PC-3 (cell line): ENCODE data around the gene CHSY1. TPM values are rescaled to one million over a fixed set of nuclear protein-coding genes. Genes with fewer than 3 reads are reported as not detected.

Source experiments
- ATAC-seq: fragments of 200-7000 bp; cut with Tn5 transposase; 2 replicates; pipeline ENCODE4 v1.9.1; 2020; ENCODE audit warnings: mild to moderate bottlenecking, moderate library complexity
- BruUV-seq: library from RNA; stranded (reverse); fragments of 400-500 nt; replicated peaks from 2 replicates; lab custom pipeline; 2021; lab: Mats Ljungman, UMichigan
- CTCF ChIA-PET: fragments of 300-600 bp; sonication (Branson Sonifier 250); formaldehyde crosslinking; loops from one replicate; lab custom pipeline; 2022; ENCODE audit warnings: antibody characterized with exemption; lab: Charles Lee
- POLR2A ChIA-PET: fragments of 300-600 bp; sonication (Branson Sonifier 250); formaldehyde crosslinking; loops from one replicate; lab custom pipeline; 2022; ENCODE audit warnings: antibody characterized with exemption; ENCODE audit not compliant: unreplicated experiment; lab: Charles Lee
- DNase-seq: peaks from one replicate; pipeline ENCODE4 v3.0.0-alpha.2; 2015
- H2AFZ ChIP-seq: fragments of 300-600 bp; sonication (generic); 2 replicates; pipeline ENCODE4 v1.6.0; 2016; ENCODE audit warnings: antibody characterized with exemption, low read length
- H3F3A ChIP-seq: fragments of 300-600 bp; sonication (generic); one replicate; pipeline ENCODE4 v1.6.0; 2017; ENCODE audit warnings: antibody characterized with exemption, low read length, control low read depth, mild to moderate bottlenecking; ENCODE audit not compliant: unreplicated experiment
- H3K27ac ChIP-seq: fragments of 300-600 bp; sonication (generic); 2 replicates; pipeline ENCODE4 v1.5.1; 2016; ENCODE audit warnings: mild to moderate bottlenecking, low read length
- H3K27me3 ChIP-seq: fragments of 300-600 bp; sonication (generic); 2 replicates; pipeline ENCODE4 v1.6.1; 2016; ENCODE audit warnings: low read length, mixed read lengths
- H3K36me3 ChIP-seq: fragments of 300-600 bp; sonication (generic); 2 replicates; pipeline ENCODE4 v1.6.1; 2016; ENCODE audit warnings: low read depth, mixed run types, low read length, mixed read lengths
- H3K4me1 ChIP-seq: fragments of 300-600 bp; sonication (generic); 2 replicates; pipeline ENCODE4 v1.5.1; 2016; ENCODE audit warnings: low read length; ENCODE audit not compliant: insufficient read depth
- H3K4me2 ChIP-seq: fragments of 300-600 bp; sonication (generic); 2 replicates; pipeline ENCODE4 v1.6.0; 2016; ENCODE audit warnings: low read length
- H3K4me3 ChIP-seq: fragments of 300-600 bp; sonication (generic); 2 replicates; pipeline ENCODE4 v1.5.1; 2016; ENCODE audit warnings: mild to moderate bottlenecking, low read length, mixed read lengths
- H3K79me2 ChIP-seq: fragments of 300-600 bp; sonication (generic); 2 replicates; pipeline ENCODE4 v1.6.1; 2017; ENCODE audit warnings: low read length, mixed read lengths
- H3K9ac ChIP-seq: fragments of 300-600 bp; sonication (generic); 2 replicates; pipeline ENCODE4 v1.6.0; 2016; ENCODE audit warnings: mild to moderate bottlenecking, low read length
- H3K9me2 ChIP-seq: fragments of 300-600 bp; sonication (generic); replicated peaks from 2 replicates; pipeline ENCODE4 v1.6.1; 2016; ENCODE audit warnings: mixed run types, low read length, mixed read lengths
- H3K9me3 ChIP-seq: fragments of 300-600 bp; sonication (generic); 2 replicates; pipeline ENCODE4 v1.6.1; 2016; ENCODE audit warnings: low read length, mixed read lengths
- H4K20me1 ChIP-seq: fragments of 300-600 bp; sonication (generic); 2 replicates; pipeline ENCODE4 v1.6.1; 2016; ENCODE audit warnings: low read length, mixed read lengths
- CTCF ChIP-seq: fragments of 300-600 bp; sonication (generic); conservative IDR thresholded peaks from 2 replicates; pipeline ENCODE4 v1.5.1; 2017; ENCODE audit warnings: antibody characterized with exemption, low read depth, mild to moderate bottlenecking, low read length
- EZH2 ChIP-seq: fragments of 300-600 bp; sonication (generic); IDR thresholded peaks from one replicate; pipeline ENCODE4 v1.6.1; 2017; ENCODE audit warnings: antibody characterized with exemption, mild to moderate bottlenecking, low read length; ENCODE audit not compliant: unreplicated experiment
- EZH2phosphoT487 ChIP-seq: fragments of 300-600 bp; sonication (generic); IDR thresholded peaks from 2 replicates; pipeline ENCODE4 v1.6.1; 2018; ENCODE audit warnings: mild to moderate bottlenecking, antibody characterized with exemption, low read length, borderline replicate concordance
- intact Hi-C: fragments of 100-400 bp; cut with micrococcal nuclease; formaldehyde crosslinking; loops from 2 replicates; pipeline ENCODE4 v1.9.0; 2023
- total RNA-seq: library from RNA; depleted of rRNA; stranded (reverse); fragments of >200 nt; gene quantifications from 2 replicates; pipeline ENCODE4 v1.2.3, GENCODE V29; 2014

Gene CHSY1
- total RNA-seq, 1 experiment from 2014 or later, result 13.8 TPM

GRCh38 chr15:101177866-101178265, 74.0 kb downstream of the CHSY1 start:
- no peak overlapping the region for H3K9ac ChIP-seq
- ChIA-PET CTCF (no interaction called here), POLR2A (no interaction called here)
- H3K27ac ChIP-seq, result no peak overlapping the region
- H3K4me2 ChIP-seq, result no peak overlapping the region
- no peak overlapping the region for H3K4me3 ChIP-seq
- peaks cover 37% of the 10 kb centered on the region for H3K79me2 ChIP-seq
- ATAC-seq (no peak), DNase-seq (no peak)
- no peaks in the 10 kb centered on the region for H3K27me3 ChIP-seq
- no peaks in the 10 kb centered on the region for H3F3A ChIP-seq
- no TSS peak for BruUV-seq
- no peak overlapping the region for H2AFZ ChIP-seq
- intact Hi-C loops, result no loop called here
- H3K9me2 ChIP-seq, result no peaks in the 10 kb centered on the region
- H3K9me3 ChIP-seq, result no peaks in the 10 kb centered on the region
- peaks cover 18% of the 10 kb centered on the region for H3K36me3 ChIP-seq
- no peaks in the 10 kb centered on the region for H3K4me1 ChIP-seq
- TF ChIP-seq CTCF (no peak), EZH2 (no peak), EZH2phosphoT487 (no peak)
- no peaks in the 10 kb centered on the region for H4K20me1 ChIP-seq

DNA sequence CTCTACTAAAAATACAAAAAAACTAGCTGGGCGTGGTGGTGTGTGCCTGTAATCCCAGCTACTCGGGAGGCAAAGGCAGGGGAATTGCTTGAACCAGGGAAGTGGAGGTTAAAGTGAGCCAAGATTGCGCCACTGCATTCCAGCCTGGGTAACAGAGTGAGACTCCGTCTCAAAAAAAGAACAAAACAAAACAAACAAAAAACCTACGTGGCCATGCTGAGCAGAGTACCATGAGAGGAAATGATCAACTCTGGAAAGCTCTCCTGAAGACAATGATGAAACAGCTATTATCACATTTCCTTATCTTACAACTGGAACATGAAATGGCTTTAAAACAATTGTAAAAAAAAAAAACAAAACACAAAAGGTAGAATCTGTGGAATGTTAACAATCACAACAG, 75.2 kb downstream of the CHSY1 start:
- no peak overlapping the region for H2AFZ ChIP-seq
- no TSS peak for BruUV-seq
- no peaks in the 10 kb centered on the region for H3K27me3 ChIP-seq
- H3K9ac ChIP-seq, result no peak overlapping the region
- no peaks in the 10 kb centered on the region for H3K9me3 ChIP-seq
- CTCF ChIA-PET, result no interaction called here
- H3F3A ChIP-seq, result no peaks in the 10 kb centered on the region
- H4K20me1 ChIP-seq, result no peaks in the 10 kb centered on the region
- ATAC-seq (no peak), DNase-seq (no peak)
- no peak overlapping the region for H3K4me2 ChIP-seq
- H3K4me1 ChIP-seq, result peaks cover 3% of the 10 kb centered on the region
- POLR2A ChIA-PET, result no interaction called here
- no peak overlapping the region for H3K4me3 ChIP-seq
- no peak overlapping the region for H3K27ac ChIP-seq
- peaks cover 15% of the 10 kb centered on the region for H3K36me3 ChIP-seq
- peaks cover 24% of the 10 kb centered on the region for H3K79me2 ChIP-seq
- TF ChIP-seq CTCF (no peak), EZH2 (no peak), EZH2phosphoT487 (no peak)
- intact Hi-C loops, result no loop called here
- no peaks in the 10 kb centered on the region for H3K9me2 ChIP-seq

- intact Hi-C loops, result no loop called here
Observed at GRCh38 chr15:101175401-101175800, 76.4 kb downstream of the CHSY1 start.

More at GRCh38 chr15:101175401-101175800, 76.4 kb downstream of the CHSY1 start:
- H3K9ac ChIP-seq, result no peak overlapping the region
- H2AFZ ChIP-seq, result no peak overlapping the region
- no peak for TF ChIP-seq CTCF
- TF ChIP-seq EZH2, result no peak
- no peak for TF ChIP-seq EZH2phosphoT487
- BruUV-seq, result no TSS peak
- H3K27ac ChIP-seq, result no peak overlapping the region
- H3K4me1 ChIP-seq, result peaks cover 16% of the 10 kb centered on the region
- ChIA-PET POLR2A (no interaction called here), CTCF (no interaction called here)
- H3K27me3 ChIP-seq, result no peaks in the 10 kb centered on the region
- no peak overlapping the region for H3K4me2 ChIP-seq
- H3K36me3 ChIP-seq, result peaks cover 15% of the 10 kb centered on the region
- no peaks in the 10 kb centered on the region for H4K20me1 ChIP-seq
- H3K9me3 ChIP-seq, result no peaks in the 10 kb centered on the region
- H3K9me2 ChIP-seq, result no peaks in the 10 kb centered on the region
- H3F3A ChIP-seq, result peaks cover 6% of the 10 kb centered on the region
- H3K79me2 ChIP-seq, result peaks cover 14% of the 10 kb centered on the region; the same call in 1 of the 2 replicates
- ATAC-seq, result no peak
- no peak for DNase-seq
- H3K4me3 ChIP-seq, result no peak overlapping the region
